GM19351 (cell line): Measurements from ENCODE around the gene ADK.
"Not testable (repeated sequence)": the region's sequence is repeated elsewhere in the genome, so short reads cannot be mapped to it uniquely, and the experiment has no call there.

Experiments
- ATAC-seq: cut with Tn5 transposase; IDR thresholded peaks from one replicate; pipeline ENCODE4 v1.9.1; 2021; ENCODE audit warnings: mild to moderate bottlenecking, moderate library complexity; ENCODE audit not compliant: unreplicated experiment

ADK gene

DNA sequence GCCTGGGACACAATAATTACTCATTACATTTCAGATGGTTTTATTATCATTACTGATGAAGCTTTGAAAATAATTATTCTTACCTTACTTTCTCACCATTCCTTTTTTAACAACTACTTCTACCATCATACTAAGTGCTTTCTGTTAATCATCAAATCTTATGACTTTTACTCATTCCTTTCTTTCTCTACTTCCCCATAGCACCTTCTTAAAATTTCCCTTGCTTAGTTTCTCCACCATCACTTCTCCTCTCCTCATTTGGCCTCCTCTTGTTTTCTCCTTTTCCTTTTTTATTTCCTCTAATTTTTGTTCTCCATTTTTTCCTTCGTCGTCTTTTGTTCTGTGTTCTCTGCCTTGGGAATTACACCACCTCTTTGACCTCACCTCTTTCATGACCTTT, 372.2 kb downstream of the ADK start:
- no peak for ATAC-seq

DNA sequence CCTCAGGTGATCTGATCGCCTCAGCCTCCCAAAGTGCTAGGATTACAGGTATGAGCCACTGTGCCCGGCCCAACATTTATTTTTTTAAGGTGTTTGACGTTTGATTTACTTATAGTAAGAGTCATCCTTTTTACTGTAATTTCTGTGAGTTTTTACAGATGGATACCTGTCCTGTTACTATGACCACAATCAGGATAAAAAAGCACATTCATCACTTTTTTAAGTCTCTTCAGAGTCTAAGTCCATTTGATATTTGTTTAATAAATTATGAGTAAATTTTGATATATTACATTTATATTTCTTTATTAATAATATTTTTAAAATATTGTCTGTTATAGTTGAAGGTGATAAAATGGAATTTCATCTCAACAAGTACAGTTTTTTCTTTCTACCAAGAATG, 374.9 kb downstream of the ADK start:
- no peak for ATAC-seq

DNA sequence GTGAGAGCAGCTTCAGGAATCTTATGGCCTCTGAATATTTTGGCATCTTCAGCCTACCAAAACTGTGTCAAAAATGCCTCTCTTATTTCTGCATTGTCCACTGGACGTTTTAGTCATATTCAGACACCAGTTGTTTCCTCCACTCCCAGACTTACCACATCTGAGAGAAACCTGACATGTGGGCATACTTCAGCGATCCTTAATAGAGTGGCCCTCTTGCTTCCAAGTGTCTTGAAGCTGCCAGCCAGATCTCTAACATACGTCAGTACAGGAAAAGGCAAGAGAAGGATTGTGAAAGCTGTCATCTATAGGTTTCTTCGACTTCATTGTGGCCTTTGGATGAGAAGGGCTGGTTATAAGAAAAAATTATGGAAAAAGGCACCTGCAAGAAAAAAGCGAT, 376.6 kb downstream of the ADK start:
- ATAC-seq: not testable (repeated sequence)

DNA sequence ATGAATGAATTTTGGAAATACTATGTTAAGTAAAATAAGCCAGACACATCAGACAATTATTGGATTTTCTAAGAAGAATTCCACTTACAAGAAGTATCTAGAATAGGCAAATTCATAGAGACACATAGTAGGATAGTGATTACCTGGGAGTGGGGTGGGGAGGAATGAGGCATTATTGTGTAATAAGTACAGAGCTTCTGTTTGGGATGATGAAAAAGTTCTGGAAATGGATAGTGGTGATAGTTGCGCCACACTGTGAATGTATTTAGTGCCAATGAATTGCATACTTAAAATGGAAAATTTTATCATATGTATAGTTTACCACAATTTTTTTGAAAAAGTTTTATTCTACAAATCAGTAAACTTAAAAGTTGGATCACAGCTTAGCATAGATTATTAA, 378.2 kb downstream of the ADK start:
- ATAC-seq: no peak

DNA sequence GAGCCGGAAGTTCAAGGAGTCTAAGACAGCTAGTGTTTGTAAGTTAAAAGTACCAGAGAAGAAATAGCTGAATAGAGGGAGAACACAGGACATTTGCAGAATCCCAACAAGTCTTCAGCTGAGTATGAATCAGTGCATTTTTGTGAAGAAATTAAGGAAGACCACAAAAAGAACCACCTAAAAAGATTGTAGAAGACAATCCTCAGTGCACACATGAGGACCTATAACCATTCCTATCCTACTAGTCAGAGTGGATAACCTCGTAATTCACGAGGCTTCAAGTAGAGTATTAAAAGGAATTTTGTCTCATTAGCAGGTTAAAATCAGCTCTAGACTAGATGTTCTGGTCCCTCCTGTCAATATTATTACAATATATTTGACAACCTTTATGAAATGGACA, 380.0 kb downstream of the ADK start:
- ATAC-seq: no peak

DNA sequence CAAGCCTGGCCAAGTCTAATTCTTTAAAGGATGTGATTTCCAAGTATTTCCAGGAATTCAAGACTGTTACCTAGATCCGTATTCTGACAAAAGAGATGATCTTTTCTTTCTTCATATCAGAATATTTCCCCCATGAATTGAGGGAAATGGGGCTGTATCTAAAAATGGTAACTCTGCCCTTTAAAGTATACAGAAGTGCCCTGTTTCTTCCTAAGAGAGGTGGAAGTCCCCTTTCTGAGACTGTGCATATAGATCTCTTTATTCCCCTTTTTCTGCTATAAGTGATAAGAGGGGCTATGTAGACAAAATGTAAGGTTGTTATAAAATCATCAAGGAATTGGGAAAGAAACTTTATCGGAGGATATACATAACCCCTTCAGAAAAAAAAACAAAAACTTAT, 388.3 kb downstream of the ADK start:
- no peak for ATAC-seq

DNA sequence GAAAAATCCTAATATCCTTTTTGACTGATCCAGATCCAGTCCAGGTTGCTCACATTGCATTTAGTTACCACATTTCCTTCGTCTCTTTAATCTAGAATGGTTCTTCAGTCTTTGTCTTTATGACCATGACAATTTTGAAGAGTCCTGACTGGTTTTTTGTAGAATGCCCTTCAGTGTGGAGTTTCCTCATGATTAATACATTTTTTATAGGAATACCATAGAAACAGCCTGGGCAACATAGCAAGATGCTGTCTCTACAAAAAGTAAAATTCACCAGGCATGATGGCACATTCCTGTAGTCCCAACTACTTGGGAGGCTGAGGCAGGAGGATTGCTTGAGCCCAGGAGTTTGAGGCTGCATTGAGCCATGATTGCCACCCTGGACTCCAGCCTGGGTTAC, 390.4 kb downstream of the ADK start:
- no peak for ATAC-seq

DNA sequence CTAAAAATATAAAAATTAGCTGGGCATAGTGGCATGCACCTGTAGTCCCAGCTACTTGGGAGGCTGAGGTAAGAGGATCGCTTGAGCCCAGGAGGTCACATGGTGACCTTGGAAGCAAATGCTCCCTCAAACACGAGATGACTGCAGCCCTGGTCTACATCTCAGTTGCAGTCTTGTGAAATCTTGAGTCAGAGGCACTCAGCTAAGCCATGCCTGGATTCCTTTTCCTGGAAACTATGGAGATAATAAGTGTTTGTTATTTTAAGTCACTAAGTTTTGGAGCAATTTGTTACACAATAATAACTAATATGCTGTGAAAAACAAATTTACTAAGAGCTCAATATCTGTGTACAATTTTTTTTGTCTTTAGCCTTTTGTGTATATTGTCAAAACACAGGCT, 391.1 kb downstream of the ADK start:
- ATAC-seq: no peak

DNA sequence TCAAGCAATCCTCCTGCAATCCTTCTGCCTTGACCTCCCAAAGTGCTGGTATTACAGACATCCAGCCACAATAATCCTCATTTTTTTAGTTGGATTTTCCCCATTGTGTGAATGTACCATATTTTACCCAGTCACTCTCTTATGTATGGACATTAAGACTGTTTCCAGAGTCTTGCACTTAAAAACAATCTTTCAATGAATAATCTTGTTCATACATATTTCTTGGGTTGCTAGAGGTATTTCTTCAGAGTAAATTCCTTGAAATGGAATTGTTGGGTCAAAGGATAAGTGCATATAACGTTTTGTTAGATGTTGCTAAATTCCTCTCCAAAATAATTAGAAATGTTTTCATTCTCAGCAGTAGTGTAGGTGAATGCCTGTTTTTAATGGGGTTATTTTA, 392.3 kb downstream of the ADK start:
- ATAC-seq: no peak

DNA sequence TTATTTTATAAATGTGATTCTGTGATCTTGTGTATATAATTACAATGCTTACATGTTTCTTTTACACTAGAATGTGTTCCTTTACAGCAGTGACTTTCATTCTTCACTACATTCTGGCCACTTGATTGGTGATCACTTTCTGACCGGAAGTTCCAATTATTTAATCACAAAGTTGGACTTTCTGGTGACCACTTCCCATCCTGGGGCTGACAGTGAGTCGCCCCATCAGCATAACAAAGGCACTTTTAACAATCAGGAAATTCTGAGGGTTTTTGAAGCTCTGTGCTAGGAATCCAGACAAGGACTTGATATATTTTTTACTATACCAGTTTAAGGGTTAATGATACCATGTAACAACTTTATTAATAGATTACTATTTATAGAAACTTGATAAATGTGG, 393.1 kb downstream of the ADK start:
- no peak for ATAC-seq

DNA sequence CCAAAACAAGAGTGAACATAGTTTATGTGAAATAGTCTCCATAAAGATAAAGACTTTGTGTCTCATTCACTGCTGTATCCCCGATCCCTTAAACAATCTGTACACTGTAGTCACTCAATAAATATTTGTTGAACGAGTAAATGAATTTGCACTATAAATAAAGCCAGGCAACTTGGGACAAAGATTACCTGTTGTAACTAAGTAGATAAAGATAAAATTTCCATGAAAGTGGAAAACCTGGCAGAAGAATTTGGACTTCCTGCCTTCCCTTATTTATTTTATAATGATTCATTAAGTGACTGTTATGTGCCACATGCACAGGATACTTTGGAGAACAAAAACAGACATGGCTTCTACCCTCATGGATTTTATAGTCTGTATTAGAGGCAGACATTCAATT, 397.7 kb downstream of the ADK start:
- no peak for ATAC-seq

DNA sequence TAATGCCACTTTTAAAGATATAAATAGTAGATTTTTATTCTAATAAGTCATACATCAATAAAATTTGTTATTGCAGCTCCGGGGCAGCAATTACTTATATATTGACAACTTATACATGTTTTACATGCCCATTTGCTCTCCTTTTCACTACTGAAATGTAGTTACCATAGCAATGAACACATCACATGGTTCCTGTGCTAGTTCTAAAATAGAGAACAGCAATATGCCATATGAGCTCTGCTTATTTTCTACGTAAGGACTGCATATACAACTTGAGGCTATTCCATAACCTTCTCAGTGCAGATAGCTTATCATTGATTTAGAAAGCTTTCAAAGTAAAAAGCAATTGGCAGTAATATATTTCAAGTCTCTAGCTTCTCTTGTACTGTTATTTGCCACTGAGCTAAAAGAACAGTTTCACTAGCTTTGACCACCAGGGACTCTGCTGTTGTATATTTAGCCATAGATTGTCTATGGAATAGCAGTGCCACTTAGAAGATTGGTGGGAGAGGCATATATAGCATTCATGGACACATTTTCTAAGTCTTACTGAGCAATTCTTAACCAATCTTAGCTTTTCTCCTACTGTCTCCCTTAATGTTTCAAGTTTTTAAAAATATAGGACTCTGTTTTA, 405.2 kb downstream of the ADK start:
- no peak for ATAC-seq

DNA sequence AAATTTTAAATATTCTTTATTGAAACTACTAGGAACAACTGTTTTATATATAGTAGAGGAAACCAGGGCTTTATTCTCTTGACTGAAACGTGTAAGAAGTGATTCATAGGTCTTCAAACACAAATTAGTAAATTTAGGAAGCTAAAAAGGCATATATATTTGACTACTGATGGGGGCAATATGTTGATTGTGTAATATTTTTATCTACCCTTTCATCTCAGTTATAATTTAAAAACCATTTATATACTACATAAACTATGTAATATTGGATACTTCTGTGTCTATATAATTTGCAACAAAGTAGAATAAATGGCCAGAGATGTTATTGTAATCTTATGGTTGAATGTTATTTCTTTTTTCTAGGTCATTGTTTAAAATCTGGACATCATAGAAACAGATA, 406.1 kb downstream of the ADK start:
- no peak for ATAC-seq

DNA sequence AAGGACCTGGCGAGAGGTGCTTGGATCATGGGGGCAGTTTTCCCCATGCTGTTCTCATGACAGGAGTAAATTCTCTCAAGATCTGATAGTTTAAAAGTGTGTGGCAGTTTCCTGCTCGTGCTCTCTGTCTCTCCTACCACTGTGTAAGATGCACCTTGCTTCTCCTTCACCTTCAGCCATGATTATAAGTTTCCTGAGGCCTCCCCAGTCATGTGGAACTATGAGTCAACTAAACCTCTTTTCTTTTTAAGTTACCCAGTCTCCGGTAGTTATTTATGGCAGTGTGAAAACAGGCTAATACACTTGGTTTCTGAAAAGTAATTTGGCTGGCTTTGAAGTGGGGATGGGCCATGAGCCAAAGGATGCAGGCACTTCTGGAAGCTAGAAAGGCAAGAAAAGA, 407.4 kb downstream of the ADK start:
- ATAC-seq: no peak

DNA sequence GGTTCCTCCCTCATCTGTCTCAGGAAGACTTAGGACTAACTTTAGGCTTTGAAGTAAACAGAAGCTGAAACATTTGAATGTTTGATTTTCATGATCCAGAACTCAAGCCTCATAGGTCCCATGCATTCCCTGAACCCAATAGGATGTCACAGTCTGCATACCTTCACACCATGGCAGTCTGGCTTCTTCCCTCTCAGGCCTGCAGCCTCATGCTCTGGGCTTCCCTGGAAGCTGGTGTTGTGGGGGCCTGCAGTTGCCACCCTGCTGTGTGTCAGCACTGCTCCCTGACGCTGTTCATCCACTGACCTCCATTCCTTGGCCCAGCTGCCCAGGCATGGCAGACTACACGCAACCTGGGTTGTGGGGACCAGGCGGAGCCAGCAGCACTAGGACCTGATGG, 407.9 kb downstream of the ADK start:
- no peak for ATAC-seq

DNA sequence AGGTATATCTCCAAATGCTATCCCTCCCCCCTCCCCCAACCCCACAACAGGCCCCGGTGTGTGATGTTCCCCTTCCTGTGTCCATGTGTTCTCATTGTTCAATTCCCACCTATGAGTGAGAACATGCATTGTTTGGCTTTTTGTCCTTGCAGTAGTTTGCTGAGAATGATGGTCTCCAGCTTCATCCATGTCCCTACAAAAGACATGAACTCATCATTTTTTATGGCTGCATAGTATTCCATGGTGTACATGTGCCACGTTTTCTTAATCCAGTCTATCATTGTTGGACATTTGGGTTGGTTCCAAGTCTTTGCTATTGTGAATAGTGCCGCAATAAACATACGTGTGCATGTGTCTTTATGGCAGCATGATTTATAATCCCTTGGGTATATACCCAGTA, 417.9 kb downstream of the ADK start:
- ATAC-seq: not testable (repeated sequence)

DNA sequence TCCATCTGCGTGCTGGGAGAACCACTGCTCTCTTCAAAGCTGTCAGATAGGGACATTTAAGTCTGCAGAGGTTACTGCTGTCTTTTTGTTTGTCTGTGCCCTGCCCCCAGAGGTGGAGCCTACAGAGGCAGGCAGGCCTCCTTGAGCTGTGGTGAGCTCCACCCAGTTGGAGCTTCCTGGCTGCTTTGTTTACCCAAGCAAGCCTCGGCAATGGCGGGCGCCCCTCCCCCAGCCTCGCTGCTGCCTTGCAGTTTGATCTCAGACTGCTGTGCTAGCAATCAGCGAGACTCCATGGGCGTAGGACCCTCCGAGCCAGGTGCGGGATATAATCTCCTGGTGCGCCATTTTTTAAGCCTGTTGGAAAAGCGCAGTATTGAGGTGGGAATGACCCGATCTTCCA, 422.5 kb downstream of the ADK start:
- not testable (repeated sequence) for ATAC-seq

DNA sequence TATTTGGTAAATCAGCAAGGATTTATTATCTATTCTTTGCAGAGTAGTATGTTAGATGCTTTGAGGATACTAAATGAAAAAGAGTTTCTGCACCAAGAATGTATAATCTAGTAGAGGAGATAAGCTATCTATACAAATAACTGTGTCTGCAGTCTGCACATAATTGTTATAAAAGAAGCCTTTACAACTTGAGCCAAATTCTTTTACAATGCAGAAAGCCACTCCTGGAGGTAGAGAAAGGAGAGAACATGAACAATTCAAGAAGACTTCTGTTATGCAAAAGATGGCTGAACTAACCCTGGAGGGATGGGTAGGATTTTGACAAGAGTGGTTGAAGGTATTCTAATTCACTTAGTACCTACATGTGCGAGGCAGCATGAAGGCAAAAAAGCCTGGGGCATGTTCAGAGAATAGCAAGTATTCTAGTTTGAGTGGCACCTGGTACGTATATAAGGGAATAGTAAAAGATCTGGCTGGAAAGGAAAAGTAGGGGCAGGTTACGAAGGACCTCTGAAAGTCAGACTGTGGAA, 424.2 kb downstream of the ADK start:
- ATAC-seq: no peak

DNA sequence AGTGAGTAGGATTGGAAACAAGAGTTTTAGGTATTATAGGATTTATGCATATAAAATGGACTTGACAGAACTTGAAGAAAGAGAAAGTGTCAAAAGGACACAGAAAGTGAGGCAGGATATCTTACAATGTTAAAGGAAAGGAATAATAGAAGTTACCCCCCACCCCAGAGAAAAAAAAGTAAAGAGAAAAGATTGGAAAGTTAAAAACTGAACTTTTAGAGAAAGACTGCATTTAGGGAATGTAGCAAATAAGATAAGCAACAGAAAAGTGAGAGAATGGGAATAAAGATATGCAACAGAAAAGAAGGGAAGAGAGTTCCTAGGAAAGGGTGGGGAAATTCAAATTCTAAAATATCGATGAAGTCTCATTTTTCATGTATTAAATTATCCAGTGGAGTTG, 424.9 kb downstream of the ADK start:
- ATAC-seq: no peak

DNA sequence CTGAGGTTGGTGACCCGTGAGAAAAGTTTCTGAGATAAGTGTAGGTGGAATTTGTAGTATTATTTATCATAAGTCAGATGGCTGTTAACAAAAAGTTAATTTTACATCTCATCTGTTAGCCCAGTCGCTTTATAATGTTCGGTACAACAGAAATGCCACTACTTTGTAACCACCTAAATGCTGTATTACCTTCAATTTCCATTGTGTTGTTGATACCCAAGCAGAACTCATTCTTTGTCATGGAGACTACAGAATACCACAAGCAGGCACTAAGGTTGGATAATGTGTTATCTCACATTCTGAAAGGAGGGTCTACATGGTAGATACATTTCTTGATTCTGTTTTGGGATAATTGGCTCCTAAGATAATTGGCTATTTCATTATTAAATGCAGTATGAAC, 425.6 kb downstream of the ADK start:
- no peak for ATAC-seq

DNA sequence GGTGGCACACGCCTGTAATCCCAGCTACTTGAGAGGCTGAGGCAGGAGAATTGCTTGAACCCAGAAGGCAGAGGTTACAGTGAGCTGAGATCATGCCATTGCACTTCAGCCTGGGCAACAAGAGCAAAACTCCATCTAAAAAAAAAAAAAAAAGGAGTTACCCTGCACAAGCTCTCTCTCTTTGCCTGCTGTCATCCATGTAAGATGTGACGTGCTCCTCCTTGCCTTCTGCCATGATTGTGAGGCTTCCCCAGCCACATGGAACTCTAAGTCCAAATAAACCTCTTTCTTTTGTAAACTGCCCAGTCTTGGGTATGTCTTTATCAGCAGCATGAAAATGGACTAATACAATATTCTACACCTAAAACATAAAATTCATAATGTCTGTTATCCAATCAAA, 429.4 kb downstream of the ADK start:
- not testable (repeated sequence) for ATAC-seq

DNA sequence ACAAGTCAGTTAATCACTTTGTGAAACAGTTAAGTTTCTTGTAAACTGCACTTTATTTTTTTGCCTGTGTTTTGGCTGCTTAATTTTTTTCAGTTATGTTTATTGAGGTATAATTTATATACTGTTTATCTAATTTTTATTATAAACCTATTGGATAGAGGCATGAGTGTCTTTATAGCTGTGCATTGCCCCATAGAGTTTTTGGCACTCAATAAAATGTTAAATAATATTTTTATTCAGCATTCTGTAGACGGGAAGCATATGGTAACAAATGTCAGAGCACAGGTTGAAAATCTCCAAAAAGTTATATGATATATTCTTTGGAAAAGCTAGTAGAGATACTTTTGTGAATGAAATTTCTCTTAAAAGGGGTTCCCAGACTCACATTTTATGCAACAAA, 431.5 kb downstream of the ADK start:
- ATAC-seq: no peak
